ENCODE data around the gene HACL1. TPM values are rescaled to one million over a fixed set of nuclear protein-coding genes. Genes with fewer than 3 reads are reported as not detected.
A peak's percentile ranks its signal among the peaks of the same experiment; 100 is the strongest.

Gene HACL1
- total RNA-seq, 1 donor from 2014 or later = 23.7 TPM

GRCh38 chr3:15637131-15637951 lies 36.0 kb upstream of the HACL1 start:
- DNase-seq (ENCODE audit: extremely low spot score, unreplicated experiment) = no peak
- peaks cover 6% of the 10 kb centered on the region for H3K36me3 Mint-ChIP-seq (ENCODE audit: unreplicated experiment)
- no peaks in the 10 kb centered on the region for H3K9me3 Mint-ChIP-seq (ENCODE audit: unreplicated experiment)

GRCh38 chr3:15636028-15636709 lies 34.8 kb upstream of the HACL1 start:
- H3K27ac Mint-ChIP-seq (ENCODE audit: unreplicated experiment) = peak overlapping the region; percentile 96
- no peaks in the 10 kb centered on the region for H3K36me3 Mint-ChIP-seq (ENCODE audit: unreplicated experiment)
- no peaks in the 10 kb centered on the region for H3K27me3 Mint-ChIP-seq (ENCODE audit: unreplicated experiment)
- H3K9me3 Mint-ChIP-seq (ENCODE audit: unreplicated experiment) = no peaks in the 10 kb centered on the region
- DNase-seq (ENCODE audit: extremely low spot score, unreplicated experiment) = no peak
- peaks cover 95% of the 10 kb centered on the region for H3K4me1 Mint-ChIP-seq (ENCODE audit: unreplicated experiment)
- peak overlapping the region; percentile 46 for H3K4me3 Mint-ChIP-seq (ENCODE audit: unreplicated experiment)
- TF ChIP-seq, protein P1, sequence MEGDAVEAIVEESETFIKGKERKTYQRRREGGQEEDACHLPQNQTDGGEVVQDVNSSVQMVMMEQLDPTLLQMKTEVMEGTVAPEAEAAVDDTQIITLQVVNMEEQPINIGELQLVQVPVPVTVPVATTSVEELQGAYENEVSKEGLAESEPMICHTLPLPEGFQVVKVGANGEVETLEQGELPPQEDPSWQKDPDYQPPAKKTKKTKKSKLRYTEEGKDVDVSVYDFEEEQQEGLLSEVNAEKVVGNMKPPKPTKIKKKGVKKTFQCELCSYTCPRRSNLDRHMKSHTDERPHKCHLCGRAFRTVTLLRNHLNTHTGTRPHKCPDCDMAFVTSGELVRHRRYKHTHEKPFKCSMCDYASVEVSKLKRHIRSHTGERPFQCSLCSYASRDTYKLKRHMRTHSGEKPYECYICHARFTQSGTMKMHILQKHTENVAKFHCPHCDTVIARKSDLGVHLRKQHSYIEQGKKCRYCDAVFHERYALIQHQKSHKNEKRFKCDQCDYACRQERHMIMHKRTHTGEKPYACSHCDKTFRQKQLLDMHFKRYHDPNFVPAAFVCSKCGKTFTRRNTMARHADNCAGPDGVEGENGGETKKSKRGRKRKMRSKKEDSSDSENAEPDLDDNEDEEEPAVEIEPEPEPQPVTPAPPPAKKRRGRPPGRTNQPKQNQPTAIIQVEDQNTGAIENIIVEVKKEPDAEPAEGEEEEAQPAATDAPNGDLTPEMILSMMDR (IDR thresholded peaks at IDR 0.05) = no peak

More at GRCh38 chr3:15637131-15637951, 36.0 kb upstream of the HACL1 start:
- no peak overlapping the region for H3K4me3 Mint-ChIP-seq (ENCODE audit: unreplicated experiment)
- no peaks in the 10 kb centered on the region for H3K27me3 Mint-ChIP-seq (ENCODE audit: unreplicated experiment)
- H3K4me1 Mint-ChIP-seq (ENCODE audit: unreplicated experiment) = peaks cover 91% of the 10 kb centered on the region
- peak overlapping the region; percentile 96 for H3K27ac Mint-ChIP-seq (ENCODE audit: unreplicated experiment)
- TF ChIP-seq, protein P1 (IDR thresholded peaks at IDR 0.05) = no peak

DNA sequence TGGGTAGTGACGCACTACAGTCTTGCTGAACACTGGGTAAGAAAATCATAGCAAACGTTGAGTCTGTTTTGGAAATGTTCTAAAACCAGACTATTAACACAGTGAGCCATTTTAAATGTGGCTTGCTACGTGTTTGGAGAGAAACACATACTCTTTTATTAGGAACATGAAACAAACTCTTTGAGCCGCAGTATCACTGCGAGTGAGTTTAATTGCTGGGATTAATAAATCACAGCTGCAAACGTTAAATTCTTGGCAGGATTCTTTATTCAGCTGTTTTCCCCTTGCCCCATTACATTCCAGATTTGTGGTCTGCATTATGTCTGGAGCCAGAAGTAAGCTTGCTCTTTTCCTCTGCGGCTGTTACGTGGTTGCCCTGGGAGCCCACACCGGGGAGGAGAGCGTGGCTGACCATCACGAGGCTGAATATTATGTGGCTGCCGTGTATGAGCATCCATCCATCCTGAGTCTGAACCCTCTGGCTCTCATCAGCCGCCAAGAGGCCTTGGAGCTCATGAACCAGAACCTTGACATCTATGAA lies 33.8 kb upstream of the HACL1 start:
- H3K4me3 Mint-ChIP-seq (ENCODE audit: unreplicated experiment) = no peak overlapping the region
- no peak for DNase-seq (ENCODE audit: extremely low spot score, unreplicated experiment)
- no peaks in the 10 kb centered on the region for H3K9me3 Mint-ChIP-seq (ENCODE audit: unreplicated experiment)

DNA sequence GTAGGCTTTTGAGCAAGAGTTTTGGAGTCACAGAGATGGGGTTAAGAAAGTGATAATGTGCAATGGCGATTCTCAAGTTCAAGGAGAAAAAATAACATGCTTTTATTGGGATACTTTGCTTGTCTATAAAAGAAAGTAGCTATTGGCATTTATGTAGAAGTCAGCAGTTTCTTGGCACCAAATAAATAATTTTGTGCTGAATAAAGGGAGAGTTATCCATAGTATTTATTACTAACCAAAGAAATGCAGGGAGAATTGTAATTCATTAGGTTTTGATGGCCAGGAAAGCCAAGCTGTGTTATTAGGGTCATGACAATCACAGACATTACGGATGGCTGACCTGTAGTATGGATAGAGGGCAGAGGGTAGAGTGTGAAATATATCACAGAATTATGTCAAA lies 33.3 kb upstream of the HACL1 start:
- Mint-ChIP-seq H3K27me3 (ENCODE audit: unreplicated experiment) (no peaks in the 10 kb centered on the region), H3K27ac (ENCODE audit: unreplicated experiment) (peak overlapping the region; percentile 96), H3K9me3 (ENCODE audit: unreplicated experiment) (no peaks in the 10 kb centered on the region), H3K36me3 (ENCODE audit: unreplicated experiment) (no peaks in the 10 kb centered on the region), H3K4me1 (ENCODE audit: unreplicated experiment) (peaks cover 98% of the 10 kb centered on the region), H3K4me3 (ENCODE audit: unreplicated experiment) (peak overlapping the region; percentile 9)
- no peak for DNase-seq (ENCODE audit: extremely low spot score, unreplicated experiment)
- TF ChIP-seq, protein P1 (IDR thresholded peaks at IDR 0.05) = no peak

More for the DNA sequence above, 33.8 kb upstream of the HACL1 start:
- Mint-ChIP-seq H3K27ac (ENCODE audit: unreplicated experiment) (peak overlapping the region; percentile 96), H3K4me1 (ENCODE audit: unreplicated experiment) (peaks cover 96% of the 10 kb centered on the region), H3K36me3 (ENCODE audit: unreplicated experiment) (no peaks in the 10 kb centered on the region), H3K27me3 (ENCODE audit: unreplicated experiment) (no peaks in the 10 kb centered on the region)
- TF ChIP-seq, protein P1 (IDR thresholded peaks at IDR 0.05) = no peak
